Testis (tissue), 3 donors: Measurements from ENCODE around the gene PIP5K1B. TPM values are rescaled to one million over a fixed set of nuclear protein-coding genes. Genes with fewer than 3 reads are reported as not detected.
A peak's percentile ranks its signal among the peaks of the same experiment; 100 is the strongest.

Experiments used
- DNase-seq: peaks from one replicate; pipeline ENCODE4 v3.0.0-alpha.2; 2019
- H3K27ac ChIP-seq, 2 donors: fragments of 200-600 bp; sonication (generic); one replicate each; pipeline ENCODE4 v1.5.1; 2019
- H3K27me3 ChIP-seq: fragments of 200-600 bp; sonication (generic); one replicate; pipeline ENCODE4 v1.5.1; 2019
- H3K36me3 ChIP-seq: fragments of 200-600 bp; sonication (generic); one replicate; pipeline ENCODE4 v1.5.1; 2017; ENCODE audit warnings: low read depth; ENCODE audit errors: missing control alignments
- H3K4me1 ChIP-seq: fragments of 200-600 bp; sonication (generic); one replicate; pipeline ENCODE4 v1.5.1; 2019
- H3K4me3 ChIP-seq, 2 donors: fragments of 200-600 bp; sonication (generic); one replicate each; pipeline ENCODE4 v1.5.1; 2017 to 2019
- H3K9me3 ChIP-seq: fragments of 200-600 bp; sonication (generic); one replicate; pipeline ENCODE4 v1.5.1; 2017
- POLR2A ChIP-seq: fragments of 450-650 bp; IDR thresholded peaks from one replicate; pipeline ENCODE4 v1.6.1; 2017; ENCODE audit warnings: antibody characterized with exemption, mild to moderate bottlenecking, moderate library complexity
- WGBS, 2 donors: methylation state at CpG; one replicate each; pipeline ENCODE4 v1.1.5; 2018; 5-methylcytosine and 5-hydroxymethylcytosine counted together
- intact Hi-C: fragments of 100-400 bp; cut with DNase I; formaldehyde crosslinking; loops from one replicate; pipeline ENCODE4 v1.15.1; 2023; ENCODE audit warnings: low total_unique reads
- polyA plus RNA-seq: library from polyadenylated mRNA; stranded (reverse); fragments of 350-450 nt; fragmentation: Illumina TruSeq; extraction: RNeasy Lipid Tissue Mini Kit (QIAGEN cat#74804); gene quantifications from one replicate; pipeline ENCODE4 v1.2.3, GENCODE V29; 2014; ENCODE audit warnings: low read depth, low replicate concordance; ENCODE audit not compliant: insufficient read depth
- total RNA-seq, 2 donors: library from RNA; depleted of rRNA; stranded (reverse); fragments of >200 nt; gene quantifications; one replicate each; pipeline ENCODE4 v1.2.3, GENCODE V29; 2016
- TF ChIP-seq, protein P1 (sequence below), 3 experiments: fragments of 450-650 bp in 2 of 3; fragments of 200-600 bp in 1 of 3; sonication (generic) in 1 of 3; IDR thresholded peaks; one replicate each; pipeline ENCODE4 v1.5.1; 2016 to 2019; ENCODE audit warnings: antibody characterized with exemption in 3 of 3, mild to moderate bottlenecking in 2 of 3, moderate library complexity in 1 of 3

Gene PIP5K1B
- total and polyA plus RNA-seq, 3 donors from 2014 or later, result 53.6 to 70.5 (median 66.9) TPM

DNA sequence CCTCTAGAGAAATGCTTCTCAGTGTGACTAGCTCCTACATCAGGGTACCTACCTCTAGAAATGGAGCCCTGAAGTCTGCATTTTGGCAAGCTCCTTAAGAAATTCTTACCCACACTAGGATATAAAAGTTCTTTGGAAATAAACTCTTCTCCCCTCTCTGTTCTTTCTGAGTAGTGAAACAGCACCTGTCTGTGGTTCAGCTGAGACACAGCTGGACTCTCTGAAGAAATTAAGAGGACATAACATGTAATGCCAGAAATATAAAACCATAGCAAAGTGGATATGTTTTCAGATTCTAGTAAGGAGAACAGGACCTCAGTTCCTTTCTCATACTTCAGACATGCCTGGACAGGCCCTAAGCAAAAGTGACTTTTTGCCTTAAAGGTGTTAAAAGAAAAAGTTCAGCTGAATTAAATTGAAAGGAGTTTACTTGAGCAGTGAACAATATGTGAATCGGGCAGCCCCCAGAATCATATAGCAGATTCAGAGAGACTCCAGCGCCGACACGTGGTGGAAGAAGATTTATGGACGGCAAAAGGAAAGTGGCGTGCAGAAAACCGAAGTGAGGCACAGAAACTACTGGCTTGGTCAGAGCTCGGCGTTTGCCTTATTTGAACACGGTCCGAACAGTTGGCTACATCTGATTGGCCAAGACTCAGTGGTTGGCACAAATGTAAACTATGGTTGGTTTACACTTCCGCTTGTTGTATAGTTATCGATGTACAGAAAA lies 244.4 kb downstream of the PIP5K1B start:
- no peak for TF ChIP-seq POLR2A
- TF ChIP-seq, protein P1, sequence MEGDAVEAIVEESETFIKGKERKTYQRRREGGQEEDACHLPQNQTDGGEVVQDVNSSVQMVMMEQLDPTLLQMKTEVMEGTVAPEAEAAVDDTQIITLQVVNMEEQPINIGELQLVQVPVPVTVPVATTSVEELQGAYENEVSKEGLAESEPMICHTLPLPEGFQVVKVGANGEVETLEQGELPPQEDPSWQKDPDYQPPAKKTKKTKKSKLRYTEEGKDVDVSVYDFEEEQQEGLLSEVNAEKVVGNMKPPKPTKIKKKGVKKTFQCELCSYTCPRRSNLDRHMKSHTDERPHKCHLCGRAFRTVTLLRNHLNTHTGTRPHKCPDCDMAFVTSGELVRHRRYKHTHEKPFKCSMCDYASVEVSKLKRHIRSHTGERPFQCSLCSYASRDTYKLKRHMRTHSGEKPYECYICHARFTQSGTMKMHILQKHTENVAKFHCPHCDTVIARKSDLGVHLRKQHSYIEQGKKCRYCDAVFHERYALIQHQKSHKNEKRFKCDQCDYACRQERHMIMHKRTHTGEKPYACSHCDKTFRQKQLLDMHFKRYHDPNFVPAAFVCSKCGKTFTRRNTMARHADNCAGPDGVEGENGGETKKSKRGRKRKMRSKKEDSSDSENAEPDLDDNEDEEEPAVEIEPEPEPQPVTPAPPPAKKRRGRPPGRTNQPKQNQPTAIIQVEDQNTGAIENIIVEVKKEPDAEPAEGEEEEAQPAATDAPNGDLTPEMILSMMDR (IDR thresholded peaks at IDR 0.05), result no peak
- Histone ChIP-seq H3K4me1 (no peaks in the 10 kb centered on the region), H3K36me3 (no peaks in the 10 kb centered on the region), H3K4me3 (no peak overlapping the region), H3K27ac (no peak overlapping the region), H3K27me3 (no peaks in the 10 kb centered on the region), H3K9me3 (no peaks in the 10 kb centered on the region)
- peak; percentile 69 for DNase-seq
- intact Hi-C loops, result no loop called here
- WGBS, 2 donors, result 67 to 70% methylated on average over 13 of the region's 13 CpGs

DNA sequence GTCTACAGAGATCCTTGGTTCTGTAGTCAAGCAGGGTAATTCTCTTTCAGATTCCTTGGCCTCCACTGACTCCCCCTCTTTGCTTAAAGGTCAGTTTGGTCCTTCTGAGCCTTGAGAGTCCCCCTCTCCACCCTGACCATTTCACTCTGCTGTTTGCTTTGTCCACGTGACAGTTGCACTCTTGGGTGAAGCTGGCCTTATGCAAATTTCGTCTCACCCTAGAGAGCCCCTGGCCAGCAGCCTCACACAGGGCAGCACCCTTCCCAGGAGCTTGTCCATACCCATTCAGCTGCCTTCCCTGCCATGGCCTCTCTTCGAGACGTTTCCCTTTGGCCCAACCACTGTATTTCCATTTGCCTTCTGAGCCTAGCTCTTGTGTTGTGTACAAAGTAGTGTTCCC lies 245.1 kb downstream of the PIP5K1B start:
- TF ChIP-seq, protein P1 (IDR thresholded peaks at IDR 0.05), result no peak
- no peak for TF ChIP-seq POLR2A
- 79 to 85% methylated on average over 4 of the region's 4 CpGs for WGBS, 2 donors

DNA sequence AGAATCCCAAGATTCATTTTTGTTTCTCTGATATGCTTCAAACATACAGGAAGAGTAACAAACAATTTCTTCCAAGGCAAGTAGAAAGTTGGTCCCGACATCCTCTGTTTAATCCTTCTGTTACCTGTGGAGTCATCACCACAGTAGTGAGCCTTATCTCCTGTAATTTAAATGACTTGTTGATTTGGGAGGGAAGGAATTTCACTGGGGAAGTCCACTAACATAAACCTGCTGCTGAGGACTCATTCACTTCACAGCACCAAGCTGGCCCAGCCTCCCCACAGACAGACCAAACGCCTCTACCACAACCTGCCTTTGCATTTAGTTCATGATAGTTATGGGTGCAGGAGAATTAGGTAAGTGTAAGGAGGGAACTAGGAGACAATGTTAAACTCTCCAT lies 245.6 kb downstream of the PIP5K1B start:
- TF ChIP-seq, protein P1 (IDR thresholded peaks at IDR 0.05), result no peak
- no peak for TF ChIP-seq POLR2A
- H3K27ac ChIP-seq, result no peak overlapping the region
- intact Hi-C loops, result no loop called here
- H3K4me1 ChIP-seq, result no peaks in the 10 kb centered on the region
- H3K27me3 ChIP-seq, result no peaks in the 10 kb centered on the region
- no peak overlapping the region for H3K4me3 ChIP-seq
- H3K36me3 ChIP-seq, result no peaks in the 10 kb centered on the region
- DNase-seq, result no peak
- WGBS, 2 donors, result 87 to 95% methylated on average over 2 of the region's 2 CpGs
- H3K9me3 ChIP-seq, result no peaks in the 10 kb centered on the region

More for the DNA sequence above, 245.1 kb downstream of the PIP5K1B start:
- no peaks in the 10 kb centered on the region for H3K27me3 ChIP-seq
- no peak for DNase-seq
- no peak overlapping the region for H3K4me3 ChIP-seq
- no peaks in the 10 kb centered on the region for H3K4me1 ChIP-seq
- no peaks in the 10 kb centered on the region for H3K36me3 ChIP-seq
- intact Hi-C loops, result no loop called here
- H3K27ac ChIP-seq, result no peak overlapping the region
- no peaks in the 10 kb centered on the region for H3K9me3 ChIP-seq

DNA sequence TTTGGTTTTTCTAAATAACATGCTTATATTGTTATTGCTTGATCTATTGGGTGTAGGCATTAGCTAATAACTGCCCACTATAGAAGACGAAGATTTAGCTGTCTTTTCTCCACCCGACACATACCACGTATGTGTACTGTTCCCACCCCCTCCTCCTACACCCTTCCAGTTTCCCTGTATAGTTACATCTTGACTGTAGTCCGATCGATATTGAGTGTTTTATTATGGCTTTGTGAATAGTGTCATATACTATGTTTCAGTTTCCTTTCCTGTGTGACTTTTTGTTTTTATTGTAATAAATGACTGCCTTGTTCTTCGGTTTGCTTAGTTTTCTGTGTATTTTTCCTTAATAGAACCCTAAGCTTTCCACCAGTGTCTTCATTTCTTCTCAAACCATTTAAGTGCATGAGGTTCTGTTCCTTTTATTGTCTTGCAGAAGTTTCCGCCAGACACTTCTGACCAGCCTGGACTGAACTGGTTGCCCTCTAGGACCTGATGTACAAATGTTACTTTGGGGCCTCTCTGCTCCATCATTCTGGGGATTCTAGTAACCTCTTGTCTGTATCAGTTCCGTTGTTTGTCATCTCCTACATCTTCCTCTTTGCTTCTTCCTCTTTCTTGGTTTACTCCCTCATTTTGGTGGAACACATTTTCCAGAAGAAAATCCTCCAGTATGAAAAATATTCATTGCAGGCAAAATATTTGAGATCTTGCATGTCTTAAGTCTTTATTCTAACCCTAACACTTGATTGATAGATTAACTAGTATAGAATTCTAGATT lies 247.0 kb downstream of the PIP5K1B start:
- DNase-seq, result no peak
- Histone ChIP-seq H3K27me3 (no peaks in the 10 kb centered on the region), H3K27ac (no peak overlapping the region), H3K9me3 (no peaks in the 10 kb centered on the region), H3K4me1 (no peaks in the 10 kb centered on the region), H3K36me3 (no peaks in the 10 kb centered on the region), H3K4me3 (no peak overlapping the region)
- TF ChIP-seq, protein P1 (IDR thresholded peaks at IDR 0.05), result no peak
- no peak for TF ChIP-seq POLR2A
- WGBS, 2 donors, result 65 to 72% methylated on average over 8 of the region's 8 CpGs
- intact Hi-C loops, result no loop called here
